ENCODE results near the gene ABCB11.
A peak's percentile ranks its signal among the peaks of the same experiment; 100 is the strongest.
"Not testable (repeated sequence)": the region's sequence is repeated elsewhere in the genome, so short reads cannot be mapped to it uniquely, and the experiment has no call there.

Gene ABCB11

GRCh38 chr2:169031202-169031601, at the start of gene ABCB11:
Gene ABCB11, minus strand, starts transcription at chr2:169031324. Its CDS starts 13,199 bp downstream, at chr2:169018125.
- no peak for DNase-seq (ENCODE audit: low read depth)

GRCh38 chr2:169080250-169081069, 49.3 kb upstream of the ABCB11 start:
- DNase-seq (ENCODE audit: low read depth): no peak

GRCh38 chr2:169077674-169078240, 46.6 kb upstream of the ABCB11 start:
- no peak for DNase-seq (ENCODE audit: low read depth)

- DNase-seq (ENCODE audit: low read depth): no peak
These were observed 43.0 kb upstream of the ABCB11 start for GRCh38 chr2:169073963-169074751.

GRCh38 chr2:169073211-169073962, 42.3 kb upstream of the ABCB11 start:
- no peak for DNase-seq (ENCODE audit: low read depth)

GRCh38 chr2:169072163-169072925, 41.2 kb upstream of the ABCB11 start:
- DNase-seq (ENCODE audit: low read depth): no peak

GRCh38 chr2:169071455-169071854, 40.3 kb upstream of the ABCB11 start:
- no peak for DNase-seq (ENCODE audit: low read depth)

- no peak for DNase-seq (ENCODE audit: low read depth)
These were observed 38.7 kb upstream of the ABCB11 start for GRCh38 chr2:169069833-169070232.

GRCh38 chr2:169069341-169069740, 38.2 kb upstream of the ABCB11 start, which contains the start of gene DHRS9:
Gene DHRS9, plus strand, starts transcription at chr2:169069563. Its CDS starts 12,019 bp downstream, at chr2:169081582.
- DNase-seq (ENCODE audit: low read depth): peak; percentile 11

GRCh38 chr2:169066897-169067296, 35.8 kb upstream of the ABCB11 start:
- DNase-seq (ENCODE audit: low read depth): no peak

GRCh38 chr2:169065864-169066517, 34.9 kb upstream of the ABCB11 start:
- DNase-seq (ENCODE audit: low read depth): no peak

- no peak for DNase-seq (ENCODE audit: low read depth)
These were observed 34.3 kb upstream of the ABCB11 start for GRCh38 chr2:169065422-169065821.

GRCh38 chr2:169064199-169064598, 33.1 kb upstream of the ABCB11 start:
- not testable (repeated sequence) for DNase-seq (ENCODE audit: low read depth)

GRCh38 chr2:169054575-169054974, 23.5 kb upstream of the ABCB11 start:
- DNase-seq (ENCODE audit: low read depth): not testable (repeated sequence)

GRCh38 chr2:169050476-169051240, 19.5 kb upstream of the ABCB11 start:
- DNase-seq (ENCODE audit: low read depth): no peak

- DNase-seq (ENCODE audit: low read depth): no peak
These were observed 18.0 kb upstream of the ABCB11 start for GRCh38 chr2:169049142-169049541.

- no peak for DNase-seq (ENCODE audit: low read depth)
These were observed 16.4 kb upstream of the ABCB11 start for GRCh38 chr2:169047256-169048250.

- DNase-seq (ENCODE audit: low read depth): no peak
These were observed 15.5 kb upstream of the ABCB11 start for GRCh38 chr2:169046440-169047151.

Data from activated T-cell treated with anti-CD3 and anti-CD28 coated beads for 24 hours (primary cell).